ENCODE results near the gene GARIN5A.

GRCh38 chr19:50423279-50424113, 53.2 kb downstream of the GARIN5A start:
- TF ChIP-seq, protein P1, sequence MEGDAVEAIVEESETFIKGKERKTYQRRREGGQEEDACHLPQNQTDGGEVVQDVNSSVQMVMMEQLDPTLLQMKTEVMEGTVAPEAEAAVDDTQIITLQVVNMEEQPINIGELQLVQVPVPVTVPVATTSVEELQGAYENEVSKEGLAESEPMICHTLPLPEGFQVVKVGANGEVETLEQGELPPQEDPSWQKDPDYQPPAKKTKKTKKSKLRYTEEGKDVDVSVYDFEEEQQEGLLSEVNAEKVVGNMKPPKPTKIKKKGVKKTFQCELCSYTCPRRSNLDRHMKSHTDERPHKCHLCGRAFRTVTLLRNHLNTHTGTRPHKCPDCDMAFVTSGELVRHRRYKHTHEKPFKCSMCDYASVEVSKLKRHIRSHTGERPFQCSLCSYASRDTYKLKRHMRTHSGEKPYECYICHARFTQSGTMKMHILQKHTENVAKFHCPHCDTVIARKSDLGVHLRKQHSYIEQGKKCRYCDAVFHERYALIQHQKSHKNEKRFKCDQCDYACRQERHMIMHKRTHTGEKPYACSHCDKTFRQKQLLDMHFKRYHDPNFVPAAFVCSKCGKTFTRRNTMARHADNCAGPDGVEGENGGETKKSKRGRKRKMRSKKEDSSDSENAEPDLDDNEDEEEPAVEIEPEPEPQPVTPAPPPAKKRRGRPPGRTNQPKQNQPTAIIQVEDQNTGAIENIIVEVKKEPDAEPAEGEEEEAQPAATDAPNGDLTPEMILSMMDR (IDR thresholded peaks at IDR 0.05), result no peak
- no peak for TF ChIP-seq REST (IDR thresholded peaks at IDR 0.05; ENCODE audit: insufficient read depth in 1 of 2, low read depth in 2 of 2, low read length in 1 of 2)
- no peak for TF ChIP-seq POLR2AphosphoS5 (IDR thresholded peaks at IDR 0.05; ENCODE audit: low read depth, low read length)
- no peak for TF ChIP-seq TCF7L2 (IDR thresholded peaks at IDR 0.05; ENCODE audit: low read depth, low read length)
- no peak for TF ChIP-seq SIN3A (IDR thresholded peaks at IDR 0.05; ENCODE audit: borderline replicate concordance, insufficient read depth, low read depth, low read length)

All from Panc1 (cell line).